VCaP (cell line): ENCODE results near the gene FBXL19.

Experiments
- H3K27ac ChIP-seq: fragments of 450-650 bp; 2 replicates; pipeline ENCODE4 v1.5.1; 2017
- CTCF ChIP-seq: fragments of 450-650 bp; conservative IDR thresholded peaks from 2 replicates; pipeline ENCODE4 v1.5.1; 2017; ENCODE audit warnings: mild to moderate bottlenecking, moderate library complexity

The FBXL19 gene

GRCh38 chr16:30949650-30950515 is 26.5 kb downstream of the FBXL19 start:
- no peak for TF ChIP-seq CTCF
- peak overlapping the region; percentile 78 for H3K27ac ChIP-seq

GRCh38 chr16:30950516-30951065 is 27.2 kb downstream of the FBXL19 start:
- peak overlapping the region; percentile 78 for H3K27ac ChIP-seq
- TF ChIP-seq CTCF, result no peak

GRCh38 chr16:30951193-30951592 is 27.8 kb downstream of the FBXL19 start:
- peak overlapping the region; percentile 78 for H3K27ac ChIP-seq
- no peak for TF ChIP-seq CTCF

- TF ChIP-seq CTCF, result no peak
- H3K27ac ChIP-seq, result peak overlapping the region; percentile 78
Observed at GRCh38 chr16:30951750-30952149, 28.4 kb downstream of the FBXL19 start.

GRCh38 chr16:30953111-30953510 is 29.7 kb downstream of the FBXL19 start:
- H3K27ac ChIP-seq, result no peak overlapping the region; the same call in 1 of the 2 replicates
- TF ChIP-seq CTCF, result no peak

- H3K27ac ChIP-seq, result no peak overlapping the region
- TF ChIP-seq CTCF, result peak; percentile 38; the same call in 1 of the 2 replicates
Observed at GRCh38 chr16:30953511-30954124, 30.2 kb downstream of the FBXL19 start.

- no peak for TF ChIP-seq CTCF
- no peak overlapping the region for H3K27ac ChIP-seq
Observed at GRCh38 chr16:30954993-30955392, 31.6 kb downstream of the FBXL19 start.
